ENCODE results near the gene FRMD4A.

- TF ChIP-seq CTCF (IDR thresholded peaks at IDR 0.05), result no peak
- no peak for TF ChIP-seq POLR2A (IDR thresholded peaks at IDR 0.05)
Observed at GRCh38 chr10:13909516-13910258, 421.0 kb downstream of the FRMD4A start.

All from heart left ventricle (tissue), 13 donors.